K562 (cell line): Measurements from ENCODE around the gene ACAP2. TPM values are rescaled to one million over a fixed set of nuclear protein-coding genes. Genes with fewer than 3 reads are reported as not detected.

Experiments
- ADNP ChIP-seq: fragments of 200-800 bp; sonication (Bioruptor generic); IDR thresholded peaks from 2 replicates; pipeline ENCODE4 v1.6.1; 2016; ENCODE audit warnings: missing genetic modification characterization, missing compliant biosample characterization
- CCNT2 ChIP-seq: IDR thresholded peaks from 2 replicates; pipeline ENCODE4 v1.6.1; 2011; ENCODE audit warnings: borderline replicate concordance, low read depth, mild to moderate bottlenecking, moderate library complexity, mixed read lengths, low read length; ENCODE audit not compliant: insufficient read length; ENCODE audit errors: extremely low read depth
- CGGBP1 ChIP-seq: fragments of 250-450 bp; sonication (Bioruptor Pico); IDR thresholded peaks from 2 replicates; pipeline ENCODE4 v1.9.0; 2021; ENCODE audit warnings: mild to moderate bottlenecking
- FOXA1 ChIP-seq: fragments of 450-650 bp; IDR thresholded peaks from 2 replicates; pipeline ENCODE4 v1.6.1; 2016; ENCODE audit warnings: mild to moderate bottlenecking, borderline replicate concordance
- FOXP1 ChIP-seq: sonication (generic); formaldehyde crosslinking; IDR thresholded peaks from 2 replicates; pipeline ENCODE4 v1.8.0; 2022; ENCODE audit warnings: mild to moderate bottlenecking, missing genetic modification reagents
- HDAC1 ChIP-seq, 2 experiments: fragments of 450-650 bp; IDR thresholded peaks; 2 replicates each; pipeline ENCODE4 v1.6.1; 2016 to 2017; ENCODE audit warnings: inconsistent platforms in 1 of 2, mild to moderate bottlenecking in 1 of 2, moderate library complexity in 1 of 2
- MAZ ChIP-seq, 2 experiments: fragments of 450-650 bp in 1 of 2; sonication (generic) in 1 of 2; formaldehyde crosslinking; IDR thresholded peaks in 1 of 2; conservative IDR thresholded peaks in 1 of 2; 2 replicates each; pipeline versions ENCODE4 v1.4.0 to v1.5.0; 2020; ENCODE audit warnings: mild to moderate bottlenecking in 1 of 2, missing genetic modification reagents in 1 of 2
- NBN ChIP-seq: fragments of 450-650 bp; IDR thresholded peaks from 2 replicates; pipeline ENCODE4 v1.6.1; 2016; ENCODE audit warnings: low read depth, mild to moderate bottlenecking
- RFX7 ChIP-seq: fragments of 250-450 bp; sonication (Bioruptor Pico); IDR thresholded peaks from 2 replicates; pipeline ENCODE4 v1.5.1; 2021; ENCODE audit warnings: mild to moderate bottlenecking
- SIN3A ChIP-seq, 2 experiments: fragments of 150-350 bp in 1 of 2; IDR thresholded peaks; 2 replicates each; pipeline ENCODE4 v1.6.1; 2011 to 2016; ENCODE audit warnings: borderline replicate concordance in 2 of 2, low read depth in 2 of 2, low read length in 2 of 2, mild to moderate bottlenecking in 2 of 2, moderate library complexity in 2 of 2; ENCODE audit not compliant: control insufficient read depth in 1 of 2
- SMARCC2 ChIP-seq: fragments of 450-650 bp; IDR thresholded peaks from 2 replicates; pipeline ENCODE4 v1.6.1; 2017; ENCODE audit warnings: antibody characterized with exemption, moderate library complexity, mild to moderate bottlenecking, low read depth
- TAF15 ChIP-seq: fragments of 200-400 bp; formaldehyde crosslinking; IDR thresholded peaks from 2 replicates; pipeline ENCODE4 v1.6.1; 2017; ENCODE audit warnings: mild to moderate bottlenecking, low read depth, low read length, moderate library complexity
- TBL1XR1 ChIP-seq, 2 experiments: IDR thresholded peaks; 2 replicates each; pipeline ENCODE4 v1.6.1; 2012; ENCODE audit warnings: improper control_type of control experiment in 2 of 2, low read length in 2 of 2, mild to moderate bottlenecking in 1 of 2
- YY1 ChIP-seq, 3 experiments: IDR thresholded peaks; 2 replicates each; pipeline ENCODE4 v1.6.1; 2011; ENCODE audit warnings: low read length in 2 of 3, mild to moderate bottlenecking in 2 of 3, moderate library complexity in 2 of 3, borderline replicate concordance in 1 of 3, control low read depth in 1 of 3, low read depth in 1 of 3; ENCODE audit not compliant: insufficient read depth in 3 of 3, insufficient replicate concordance in 2 of 3, control insufficient read depth in 1 of 3, insufficient read length in 1 of 3; ENCODE audit errors: extremely low read depth in 1 of 3
- ZBTB11 ChIP-seq, 3 experiments: fragments of 200-800 bp in 1 of 3; fragments of 250-450 bp in 1 of 3; fragments of 450-650 bp in 1 of 3; sonication (Bioruptor Pico) in 1 of 3; sonication (Bioruptor generic) in 1 of 3; formaldehyde crosslinking in 1 of 3; IDR thresholded peaks; 2 replicates each; pipeline versions ENCODE4 v1.6.1 to v1.8.0; 2016 to 2022; ENCODE audit warnings: mild to moderate bottlenecking in 2 of 3, missing genetic modification characterization in 2 of 3, missing compliant biosample characterization in 1 of 3, moderate library complexity in 1 of 3
- ZBTB49 ChIP-seq: sonication (generic); formaldehyde crosslinking; IDR thresholded peaks from 2 replicates; pipeline ENCODE4 v1.8.0; 2022; ENCODE audit warnings: missing genetic modification reagents, mild to moderate bottlenecking, borderline replicate concordance
- ZBTB8A ChIP-seq: fragments of 450-650 bp; IDR thresholded peaks from 2 replicates; pipeline ENCODE4 v1.6.1; 2018; ENCODE audit warnings: mild to moderate bottlenecking, moderate library complexity; ENCODE audit not compliant: partially characterized antibody
- polyA plus RNA-seq, 8 experiments: library from polyadenylated mRNA; depleted of rRNA in 4 of 8; stranded (reverse) in 5 of 8; unstranded in 3 of 8; fragments of >200 nt; fragmentation: Nextera tagmentation in 2 of 8; fragmentation: Illumina TruSeq in 1 of 8; extraction: Ambion mirVana in 2 of 8; extraction: Trizol in 1 of 8; gene quantifications; 2 replicates each; pipeline versions ENCODE4 v1.2.1 to v1.2.3, GENCODE V29; 2011 to 2014; ENCODE audit warnings: inconsistent platforms in 1 of 8, missing spikeins in 1 of 8
- total RNA-seq, 7 experiments: library from RNA; depleted of rRNA in 6 of 7; stranded (reverse); fragments of >200 nt in 6 of 7; fragmentation: Illumina TruSeq in 2 of 7; extraction: Trizol in 2 of 7; gene quantifications; 2 replicates each; pipeline versions ENCODE4 v1.2.1 to v1.2.3, GENCODE V29; 2011 to 2021; ENCODE audit warnings: low replicate concordance in 1 of 7

The ACAP2 gene
- total and polyA plus RNA-seq, 9 of the 15 experiments (the other 6 are each of a cell fraction or from before 2014, with no cell fraction given), result 10.6 to 52.7 (median 34.4) TPM

GRCh38 chr3:195269375-195270078 lies 173.3 kb downstream of the ACAP2 start (continued):
- TF ChIP-seq ZBTB11 (CRISPR knock-in tag; IDR thresholded peaks at IDR 0.05) (0 out of 6 replicates have a peak, but pooled peaks of 1 of the 3 experiments have one; percentile 21), FOXP1 (CRISPR knock-in tag) (no peak), TAF15 (no peak), CCNT2 (no peak), RFX7 (no peak), ADNP (tag) (no peak), FOXA1 (no peak), HDAC1 (IDR thresholded peaks at IDR 0.05) (0 out of 4 replicates have a peak, but pooled peaks of 1 of the 2 experiments have one; percentile 25), YY1 (IDR thresholded peaks at IDR 0.05; ENCODE audit: borderline replicate concordance in 1 of 3, control insufficient read depth in 1 of 3, extremely low read depth in 1 of 3, insufficient read depth in 3 of 3, insufficient read length in 1 of 3, insufficient replicate concordance in 2 of 3, low read depth in 1 of 3, low read length in 2 of 3) (peak in 1 of 3 experiments; percentile 25), NBN (peak; percentile 54; the same call in 1 of the 2 replicates), ZBTB49 (no peak), CGGBP1 (CRISPR knock-in tag) (no peak), SIN3A (IDR thresholded peaks at IDR 0.05; ENCODE audit: borderline replicate concordance in 2 of 2, control insufficient read depth in 1 of 2, low read depth in 2 of 2, low read length in 2 of 2) (peak in 1 of 2 experiments; percentile 20; a peak in 1 of 4 replicates), TBL1XR1 (IDR thresholded peaks at IDR 0.05; ENCODE audit: low read length in 2 of 2) (peak in 1 of 2 experiments; percentile 36; a peak in 1 of 4 replicates), ZBTB8A (no peak), MAZ (CRISPR knock-in tag; conservative IDR thresholded peaks at IDR 0.05 in 1 of 2, IDR thresholded peaks at IDR 0.05 in 1 of 2) (no peak), SMARCC2 (no peak)
